HG02642 (cell line): ENCODE measurements around the gene TMEM88.

Experiments used
- ATAC-seq: cut with Tn5 transposase; IDR thresholded peaks from one replicate; pipeline ENCODE4 v1.9.1; 2021; ENCODE audit warnings: mild to moderate bottlenecking; ENCODE audit not compliant: unreplicated experiment, poor library complexity

The TMEM88 gene

DNA sequence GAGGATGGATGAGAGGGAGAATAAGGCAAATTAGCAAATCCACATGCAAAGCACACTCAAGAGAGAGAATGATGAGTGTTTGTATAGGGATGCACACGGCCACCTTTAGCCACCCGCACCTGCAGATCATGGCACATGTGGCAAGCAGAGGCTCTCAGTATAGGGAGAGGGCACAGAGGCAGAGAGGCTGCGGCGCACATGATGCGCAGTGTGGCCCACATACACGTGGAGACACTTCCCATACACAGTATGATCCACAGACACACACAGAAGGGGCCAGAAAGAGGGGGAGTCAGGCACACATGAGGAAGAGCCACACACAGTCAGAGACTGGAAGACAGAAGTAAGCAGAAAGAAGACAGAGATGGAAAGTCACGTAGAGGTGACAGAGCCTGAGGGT, 27.2 kb downstream of the TMEM88 start:
- ATAC-seq: no peak

DNA sequence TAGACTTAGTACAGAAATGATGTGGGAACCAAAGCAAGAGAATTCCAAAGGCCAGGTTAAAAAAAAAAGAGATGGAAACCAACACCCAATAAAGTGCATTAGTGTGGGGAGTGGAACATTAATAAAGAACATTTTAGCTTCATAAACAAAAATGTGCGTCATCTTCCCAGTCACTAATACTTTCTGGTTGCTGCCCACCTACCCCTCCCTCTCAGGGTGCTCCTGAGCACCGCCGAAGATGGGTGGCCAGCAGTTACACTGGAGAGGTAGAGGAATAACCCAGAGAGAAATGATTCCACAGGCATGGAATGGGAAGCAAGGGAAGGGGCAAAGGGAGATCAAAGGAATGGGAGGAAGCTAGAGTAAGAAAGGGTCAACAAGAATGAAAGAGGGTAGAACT, 27.8 kb downstream of the TMEM88 start:
- ATAC-seq: no peak

DNA sequence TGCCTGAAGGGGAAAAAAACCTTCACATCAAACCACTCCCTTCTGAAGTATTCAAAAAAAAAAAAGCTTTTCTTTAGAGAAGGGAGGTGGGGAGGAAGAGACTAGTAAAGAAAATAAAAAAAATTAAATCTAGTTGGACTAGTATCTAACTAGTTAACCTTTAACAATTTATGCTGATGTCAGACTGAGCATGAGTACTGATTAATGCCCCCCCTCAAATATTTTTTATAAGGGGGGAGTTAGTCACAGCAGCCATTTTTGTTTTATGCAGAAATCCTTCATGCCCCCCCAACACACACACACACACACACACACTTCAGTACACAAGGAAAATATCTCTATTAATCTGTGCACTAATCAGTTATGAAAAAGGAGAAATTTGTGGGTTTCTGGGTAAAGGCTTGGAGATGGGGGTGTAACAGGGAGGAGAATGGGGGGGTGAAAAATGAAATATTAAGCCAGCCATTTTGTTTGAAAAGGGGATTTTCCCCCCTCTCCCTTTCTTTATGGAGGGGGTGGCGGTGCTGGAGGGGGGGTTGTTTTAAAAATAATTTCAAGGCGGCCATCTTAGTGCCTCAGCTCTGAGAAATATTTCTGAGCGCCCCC, 29.0 kb downstream of the TMEM88 start:
- ATAC-seq: no peak

DNA sequence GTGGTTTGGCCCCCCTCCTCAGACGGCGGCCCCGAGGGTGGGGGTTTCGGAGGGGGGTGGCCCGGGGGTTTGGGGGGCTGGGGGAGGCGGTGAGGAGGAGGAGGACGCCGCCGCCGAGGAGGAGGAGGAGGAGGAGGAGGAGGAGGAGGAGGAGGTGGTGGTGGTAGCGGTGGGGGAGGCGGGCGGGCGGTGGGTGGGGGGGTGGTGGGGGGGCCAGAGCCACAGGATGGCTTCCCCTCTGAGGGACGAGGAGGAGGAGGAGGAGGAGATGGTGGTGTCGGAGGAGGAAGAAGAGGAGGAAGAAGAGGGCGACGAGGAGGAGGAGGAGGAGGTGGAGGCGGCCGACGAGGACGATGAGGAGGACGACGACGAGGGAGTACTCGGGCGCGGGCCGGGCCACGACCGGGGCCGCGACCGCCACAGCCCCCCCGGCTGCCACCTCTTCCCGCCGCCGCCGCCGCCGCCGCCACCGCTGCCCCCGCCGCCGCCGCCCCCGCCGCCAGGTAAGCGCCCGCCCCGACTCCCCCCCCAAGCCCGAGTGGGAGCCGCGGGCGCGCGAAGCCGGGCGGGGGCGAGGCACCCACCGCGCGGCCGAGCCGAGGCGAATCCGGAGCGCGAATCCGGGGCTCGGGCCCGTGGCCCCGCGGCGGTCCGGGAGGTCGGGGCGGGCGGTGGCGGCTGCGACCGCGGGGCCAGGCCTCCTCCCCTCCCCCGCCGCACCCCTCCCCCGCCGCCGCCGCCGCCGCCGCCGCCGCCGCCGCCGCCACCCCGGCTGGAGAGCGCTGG, 29.9 kb downstream of the TMEM88 start:
- ATAC-seq: peak; percentile 5

DNA sequence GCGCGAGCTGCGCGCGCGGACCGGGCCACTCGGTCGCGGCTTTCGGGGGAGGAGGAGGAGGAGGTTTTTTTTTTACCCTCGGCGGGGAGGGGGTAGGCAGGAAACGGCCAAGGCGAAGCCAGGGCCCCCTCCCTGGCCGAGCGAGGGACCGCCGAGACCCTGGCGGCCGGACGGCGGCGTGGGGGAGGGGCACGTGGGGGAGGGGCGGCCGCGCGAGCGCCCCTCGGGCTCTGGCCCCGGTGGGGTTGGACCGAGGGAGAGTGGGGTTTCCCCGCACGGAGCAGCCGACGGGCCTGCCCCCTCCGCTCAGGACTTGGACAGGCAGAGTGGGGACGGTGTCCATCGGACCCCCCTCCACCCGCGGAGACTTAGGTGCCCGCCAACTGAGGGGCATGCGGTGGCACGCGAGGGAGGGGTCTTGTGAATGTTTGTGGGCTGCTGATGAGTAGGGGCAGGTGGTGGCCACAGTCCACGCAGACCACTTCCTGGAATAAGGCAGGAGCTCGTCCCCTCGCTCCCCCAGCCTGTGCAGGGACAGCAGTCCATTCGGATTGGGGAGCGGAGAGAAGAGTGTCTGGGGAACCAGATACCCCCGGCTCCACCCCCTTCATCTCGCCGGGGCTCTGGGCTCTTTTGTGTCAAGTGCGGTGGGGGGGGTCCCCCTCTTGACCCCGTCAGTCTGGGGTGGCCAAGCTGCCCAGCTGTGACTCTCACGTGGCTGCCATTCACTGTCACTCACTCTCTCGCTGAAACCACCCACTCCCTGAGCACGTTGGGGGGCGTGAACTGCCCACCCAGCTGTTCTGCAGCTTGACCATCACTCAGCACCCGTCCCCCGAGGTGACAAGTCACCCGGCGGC, 30.7 kb downstream of the TMEM88 start:
- ATAC-seq: peak; percentile 35

DNA sequence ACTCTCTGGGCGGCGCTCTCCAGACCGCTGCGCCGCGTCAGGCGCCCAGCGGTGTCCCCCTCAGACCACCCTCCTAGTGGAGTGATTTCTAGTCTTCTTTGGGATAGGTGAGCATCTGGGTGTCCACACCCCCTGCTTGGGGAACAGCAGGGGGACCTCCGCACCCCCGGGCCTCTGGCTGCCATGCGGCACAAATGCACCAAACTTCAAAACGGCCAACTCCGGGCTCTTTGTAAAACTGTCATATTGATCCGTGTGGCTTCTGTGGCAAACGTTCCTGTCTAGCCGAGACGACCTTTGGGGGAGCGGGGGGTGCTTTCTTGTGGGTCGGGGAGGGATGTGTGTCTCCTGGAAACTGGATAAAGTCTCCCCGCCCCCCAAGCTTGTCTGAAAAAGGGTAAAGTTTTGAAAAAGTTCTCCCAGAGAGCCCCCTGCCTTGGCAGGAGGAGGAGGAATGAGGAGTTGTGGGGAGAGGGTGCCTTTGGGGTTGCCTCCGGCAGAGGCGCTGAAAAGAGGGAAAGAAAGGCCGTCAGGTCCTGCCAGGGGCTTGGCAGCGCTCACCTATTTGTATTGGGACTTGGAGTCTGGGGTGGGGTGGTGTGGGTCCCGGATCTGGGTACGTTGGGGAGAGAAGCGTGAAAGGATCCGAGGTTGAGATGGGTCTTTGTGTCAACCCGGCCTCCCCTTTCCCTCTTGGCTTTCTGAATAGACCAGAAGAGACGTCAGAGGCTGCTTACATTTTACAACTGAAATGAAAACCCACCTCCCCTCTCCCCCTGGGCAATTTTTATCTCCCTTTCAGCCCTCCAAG, 31.6 kb downstream of the TMEM88 start:
- peak; percentile 21 for ATAC-seq

DNA sequence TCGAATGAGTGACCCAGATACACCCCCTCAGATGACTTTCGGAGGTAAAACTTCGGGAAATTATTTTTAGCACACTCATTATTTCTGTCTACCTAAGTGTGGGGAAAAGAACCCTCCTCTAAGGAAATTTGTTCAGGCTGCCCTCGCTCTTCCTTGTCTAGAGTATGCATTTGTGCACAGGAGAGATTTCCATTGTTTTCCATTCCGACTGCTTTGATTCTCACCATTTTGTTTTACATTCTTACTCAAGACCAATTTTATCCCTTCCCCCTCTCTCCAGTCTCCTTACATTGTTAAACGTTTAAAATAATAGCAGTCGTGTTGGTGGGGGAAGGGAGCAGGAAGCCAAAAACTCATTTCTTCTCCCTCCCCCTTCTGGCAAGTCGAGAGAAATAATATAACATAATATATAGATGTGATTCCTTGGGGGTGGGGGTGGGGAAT, 32.2 kb downstream of the TMEM88 start:
- no peak for ATAC-seq

DNA sequence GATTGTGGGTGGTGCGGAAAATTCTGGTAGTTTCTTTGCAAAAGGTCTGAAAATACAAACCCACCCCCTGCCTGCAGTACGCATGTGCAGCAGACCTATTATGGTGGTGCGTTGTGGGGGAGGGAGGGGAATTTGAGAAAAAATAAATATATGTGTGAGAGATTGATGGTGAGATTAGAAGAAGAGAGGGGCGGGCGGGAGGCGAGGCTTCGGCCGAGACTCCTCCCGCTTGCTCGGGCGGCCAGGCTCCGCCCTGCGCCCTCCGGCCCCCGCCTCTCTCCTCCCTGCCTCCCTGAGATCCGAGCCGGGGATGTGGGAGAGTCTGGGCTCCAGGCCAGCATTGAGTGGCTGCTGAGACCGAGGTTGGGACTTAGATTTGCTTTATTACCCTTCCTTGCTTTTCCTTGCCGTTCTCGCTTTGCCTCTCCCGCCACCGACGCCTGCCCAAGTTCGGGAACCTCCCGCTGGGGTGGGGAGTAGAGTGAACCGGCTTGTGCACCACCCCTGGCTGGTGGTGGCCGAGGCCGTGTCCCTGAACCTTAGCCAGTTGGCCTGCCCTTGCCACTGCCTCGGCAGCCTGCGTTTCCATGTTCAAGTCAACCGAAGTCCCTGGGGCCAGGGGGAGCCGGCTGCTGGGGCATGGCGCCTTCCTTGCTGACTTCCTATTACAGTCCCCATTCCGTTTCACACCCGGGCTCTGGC, 32.8 kb downstream of the TMEM88 start:
- peak; percentile 54 for ATAC-seq

DNA sequence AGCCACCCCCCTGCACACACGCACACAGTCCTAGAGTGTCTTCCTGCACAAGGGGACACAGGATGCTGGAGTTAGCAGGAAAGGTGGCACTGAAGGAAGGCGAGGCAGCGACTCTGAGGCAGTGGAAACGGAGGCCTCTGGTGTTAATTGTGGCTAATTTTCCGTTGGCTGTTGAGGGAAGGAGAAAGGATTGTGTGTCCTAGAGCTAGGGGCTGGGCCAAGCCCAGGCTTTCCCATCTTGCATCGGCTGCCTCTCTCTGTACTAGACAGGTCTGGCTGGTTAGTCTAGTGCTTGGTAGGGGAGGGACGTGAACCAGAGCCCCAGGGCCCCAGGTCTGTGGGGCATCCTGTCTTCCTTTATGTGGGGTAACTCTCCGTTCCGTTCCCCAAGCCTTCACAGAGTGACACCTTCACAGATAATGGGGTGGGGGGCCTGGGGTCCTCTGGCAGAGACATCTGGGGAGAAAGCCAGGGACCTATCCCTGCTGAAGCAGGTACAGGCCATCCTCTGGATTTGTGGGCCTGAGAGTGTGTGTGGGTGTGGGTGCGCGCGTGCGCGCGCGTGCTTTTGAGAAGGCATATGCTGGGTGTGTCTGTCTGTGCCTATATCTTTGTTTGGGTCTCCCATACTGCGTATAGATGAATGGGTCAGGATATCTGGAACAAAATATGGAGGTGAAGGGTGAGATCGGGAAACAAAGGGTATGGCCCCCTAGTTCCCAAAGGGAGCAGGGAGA, 33.5 kb downstream of the TMEM88 start, which contains the start of gene CHD3:
Gene CHD3, plus strand, starts transcription at position 606 of the 737 bp plus-strand sequence. CDS start 212 bp downstream, outside the sequence.
- ATAC-seq: no peak

DNA sequence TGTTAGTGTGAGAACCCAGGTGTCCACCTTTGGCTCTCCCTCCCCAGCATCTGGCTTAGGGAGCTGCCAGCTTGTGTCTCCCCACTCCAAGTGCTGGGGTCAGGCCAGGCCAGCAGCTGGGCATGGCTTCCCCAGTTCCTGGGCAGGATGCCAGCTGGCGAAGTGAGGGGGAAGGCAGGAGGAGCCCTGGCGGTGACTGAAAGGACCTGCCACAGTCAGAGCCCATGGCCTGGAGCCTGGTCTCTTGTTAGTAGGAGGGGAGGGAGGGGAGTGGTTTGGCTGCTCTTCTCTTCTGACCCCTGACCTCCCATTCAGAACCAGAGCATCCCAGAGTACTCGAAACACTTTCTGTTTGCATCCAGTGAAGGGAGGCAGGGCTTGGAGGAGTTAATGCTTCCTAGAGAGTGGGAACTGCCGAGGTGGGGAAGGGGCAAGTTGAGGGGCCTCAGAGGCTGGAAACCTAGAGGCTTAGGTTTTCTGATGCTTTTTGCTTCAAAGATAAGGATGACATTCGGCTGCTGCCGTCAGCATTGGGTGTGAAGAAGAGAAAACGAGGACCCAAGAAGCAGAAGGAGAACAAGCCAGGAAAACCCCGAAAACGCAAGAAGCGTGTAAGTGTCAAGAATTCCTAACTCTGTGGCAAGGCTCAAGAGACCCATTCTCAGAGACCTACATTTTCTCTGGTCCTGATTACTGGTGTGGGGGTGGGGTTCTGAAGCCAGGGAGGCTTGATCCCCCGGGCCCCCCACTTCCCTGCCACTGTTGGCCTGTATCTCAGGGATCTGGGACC, 34.5 kb downstream of the TMEM88 start:
- no peak for ATAC-seq

DNA sequence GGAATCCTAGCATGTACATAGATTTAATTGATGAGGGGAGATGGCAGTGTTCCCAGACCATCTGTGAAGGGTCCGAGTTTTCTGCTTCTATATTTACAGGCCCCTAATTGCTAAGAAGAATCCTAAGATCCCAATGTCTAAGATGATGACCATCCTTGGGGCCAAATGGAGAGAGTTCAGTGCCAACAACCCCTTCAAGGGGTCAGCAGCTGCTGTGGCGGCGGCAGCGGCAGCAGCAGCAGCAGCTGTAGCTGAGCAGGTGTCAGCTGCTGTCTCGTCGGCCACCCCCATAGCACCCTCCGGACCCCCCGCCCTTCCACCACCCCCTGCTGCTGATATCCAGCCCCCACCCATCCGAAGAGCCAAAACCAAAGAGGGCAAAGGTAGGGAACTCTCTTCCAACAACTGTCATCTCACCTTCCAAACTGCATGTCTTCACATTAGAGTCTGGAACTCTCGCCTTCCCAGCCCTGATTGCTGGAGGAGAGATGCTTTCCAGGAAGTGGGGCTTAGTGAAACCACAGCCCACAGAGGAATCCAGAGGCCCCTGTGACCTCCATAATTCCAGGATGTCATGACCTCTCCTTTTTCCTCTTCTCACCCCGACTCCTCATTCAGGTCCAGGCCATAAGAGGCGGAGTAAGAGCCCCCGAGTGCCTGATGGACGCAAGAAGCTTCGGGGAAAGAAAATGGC, 38.5 kb downstream of the TMEM88 start:
- no peak for ATAC-seq

DNA sequence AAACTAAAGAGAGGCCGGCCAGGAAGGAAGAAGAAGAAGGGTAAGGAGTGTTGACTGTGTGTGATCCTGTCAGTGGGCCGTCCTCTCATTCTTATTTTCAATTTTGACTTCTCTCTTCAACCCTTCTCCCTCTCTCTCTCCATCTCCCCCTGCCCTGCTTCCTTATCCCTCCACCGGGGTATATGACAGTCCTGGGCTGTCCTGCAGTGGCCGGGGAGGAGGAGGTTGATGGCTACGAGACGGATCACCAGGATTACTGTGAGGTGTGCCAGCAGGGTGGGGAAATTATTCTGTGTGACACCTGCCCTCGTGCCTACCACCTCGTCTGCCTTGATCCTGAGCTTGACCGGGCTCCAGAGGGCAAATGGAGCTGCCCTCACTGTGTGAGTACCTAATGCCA, 39.4 kb downstream of the TMEM88 start:
- ATAC-seq: no peak

DNA sequence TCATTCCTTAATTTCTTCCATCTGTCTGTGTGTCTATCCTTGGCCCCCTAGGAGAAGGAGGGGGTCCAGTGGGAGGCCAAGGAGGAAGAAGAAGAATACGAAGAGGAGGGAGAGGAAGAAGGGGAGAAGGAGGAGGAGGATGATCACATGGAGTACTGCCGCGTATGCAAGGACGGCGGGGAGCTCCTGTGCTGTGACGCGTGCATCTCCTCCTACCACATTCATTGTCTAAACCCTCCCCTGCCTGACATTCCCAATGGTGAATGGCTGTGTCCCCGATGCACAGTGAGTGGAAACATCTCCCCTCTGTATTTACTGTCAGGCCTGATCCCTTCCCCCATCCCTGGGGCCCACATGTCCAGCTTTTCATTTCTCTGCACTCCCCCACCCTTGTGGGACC, 40.0 kb downstream of the TMEM88 start:
- ATAC-seq: no peak

DNA sequence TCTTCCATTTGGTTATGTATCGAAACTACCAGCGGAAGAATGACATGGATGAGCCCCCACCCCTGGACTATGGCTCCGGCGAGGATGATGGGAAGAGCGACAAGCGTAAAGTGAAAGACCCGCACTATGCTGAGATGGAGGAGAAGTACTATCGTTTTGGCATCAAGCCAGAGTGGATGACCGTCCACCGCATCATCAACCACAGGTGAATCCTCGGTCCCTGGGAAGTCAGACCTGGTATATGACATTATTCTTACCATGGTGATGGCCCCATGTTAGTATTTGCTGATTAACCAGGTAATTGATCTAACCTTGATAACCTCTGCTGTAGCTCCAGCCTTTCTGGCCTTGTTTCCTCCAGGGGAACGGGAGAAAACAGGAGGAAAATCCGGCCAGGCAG, 42.2 kb downstream of the TMEM88 start:
- ATAC-seq: no peak

DNA sequence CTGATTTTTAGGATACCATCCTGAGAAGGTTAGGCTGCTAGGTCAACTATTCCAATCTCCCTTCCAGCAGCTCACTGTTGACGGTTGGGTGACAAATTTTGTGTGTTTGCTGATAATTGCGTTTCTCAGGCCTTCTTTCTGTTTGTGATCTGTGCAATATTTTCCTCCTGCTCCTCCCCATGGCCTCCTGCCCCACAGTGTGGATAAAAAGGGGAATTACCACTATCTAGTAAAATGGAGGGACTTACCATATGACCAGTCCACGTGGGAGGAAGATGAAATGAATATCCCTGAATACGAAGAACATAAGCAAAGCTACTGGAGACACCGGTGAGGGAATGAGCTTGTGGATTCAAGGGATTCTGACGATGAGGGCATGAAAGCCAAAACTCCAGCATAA, 42.9 kb downstream of the TMEM88 start:
- ATAC-seq: no peak

DNA sequence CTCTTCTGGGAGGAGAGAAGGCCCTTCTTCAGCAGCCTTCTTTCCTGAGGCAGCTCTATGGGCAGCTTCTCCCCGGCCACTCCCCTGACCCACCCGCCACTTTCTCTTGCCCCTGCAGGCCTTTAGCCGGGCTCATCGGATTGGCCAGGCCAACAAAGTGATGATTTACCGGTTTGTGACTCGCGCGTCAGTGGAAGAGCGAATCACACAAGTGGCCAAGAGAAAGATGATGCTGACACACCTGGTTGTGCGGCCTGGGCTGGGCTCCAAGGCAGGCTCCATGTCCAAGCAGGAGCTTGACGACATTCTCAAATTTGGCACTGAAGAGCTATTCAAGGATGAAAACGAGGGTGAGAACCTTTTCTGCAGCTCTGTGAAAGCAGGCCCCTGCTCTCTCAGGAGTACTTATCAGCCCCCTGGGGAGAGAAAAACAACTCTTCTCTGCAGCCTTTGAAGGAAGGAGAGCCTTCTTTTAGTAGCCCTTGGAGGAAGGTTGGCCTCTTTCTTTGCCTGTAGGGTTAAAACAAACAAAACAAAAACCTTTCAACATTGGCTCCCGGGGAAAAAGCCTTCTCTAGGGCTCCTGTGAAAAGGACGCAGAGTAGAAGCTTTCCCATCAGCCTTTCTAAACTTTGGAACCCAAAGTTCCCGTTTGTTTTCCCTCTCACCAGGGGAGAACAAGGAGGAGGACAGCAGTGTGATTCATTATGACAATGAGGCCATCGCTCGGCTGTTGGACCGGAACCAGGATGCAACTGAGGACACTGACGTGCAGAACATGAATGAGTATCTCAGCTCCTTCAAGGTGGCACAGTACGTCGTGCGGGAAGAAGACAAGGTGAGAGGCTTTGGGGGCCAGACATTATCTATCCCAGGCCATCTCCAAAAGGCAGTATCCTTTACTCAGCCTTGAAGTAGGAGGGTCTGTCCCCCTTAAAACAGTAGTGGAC, 48.6 kb downstream of the TMEM88 start:
- no peak for ATAC-seq
